Stimulated activated CD8-positive, alpha-beta memory T cell treated with anti-CD3 and anti-CD28 coated beads, Interleukin-4, amount 100 ng/mL, for 48 hours (primary cell): Measurements from ENCODE around the gene RALGAPA2.

Experiments used
- DNase-seq: peaks from one replicate; pipeline ENCODE4 v3.0.0-alpha.2; 2020

RALGAPA2 gene

DNA sequence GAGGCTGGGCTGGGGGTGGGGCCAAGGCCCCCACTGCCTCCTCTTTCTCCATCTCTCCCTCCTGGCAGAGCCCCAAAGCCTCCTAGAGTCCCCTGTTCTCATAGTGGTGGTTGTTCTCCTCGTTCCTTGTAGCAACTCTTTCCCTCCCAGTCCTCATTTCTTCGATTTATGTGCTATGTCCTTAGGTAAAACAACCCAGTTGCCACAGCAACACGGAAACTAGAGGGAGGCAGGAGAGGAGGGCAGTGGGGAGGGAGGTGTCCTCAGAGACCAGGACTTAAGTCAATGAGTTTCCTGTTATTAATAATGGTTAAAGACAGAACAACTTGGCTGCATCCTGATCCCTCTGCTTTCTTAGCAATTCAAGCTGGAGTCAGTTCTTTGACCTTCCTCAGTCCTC, 183.6 kb downstream of the RALGAPA2 start:
- no peak for DNase-seq

- DNase-seq: no peak
Measured at GRCh38 chr20:20527661-20528060, 184.8 kb downstream of the RALGAPA2 start.

DNA sequence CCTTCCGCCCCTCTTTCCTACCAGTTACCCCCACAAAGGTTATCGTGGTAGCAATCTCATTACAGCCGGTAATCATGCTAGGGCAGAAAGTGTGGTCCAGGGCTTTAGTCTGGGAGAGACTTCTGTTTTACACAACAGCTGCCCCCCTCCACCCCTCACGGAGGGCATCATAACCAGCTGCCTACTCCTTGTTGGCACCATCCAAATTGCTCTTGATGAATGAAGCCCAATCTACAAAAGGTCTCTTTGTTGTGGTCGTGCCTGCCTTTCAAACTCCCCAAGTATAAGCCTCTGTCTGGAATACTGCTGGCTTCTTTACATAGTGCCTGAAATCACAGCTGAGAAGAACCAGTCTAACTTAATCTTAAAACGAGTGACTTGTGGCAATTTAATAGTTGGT, 186.7 kb downstream of the RALGAPA2 start:
- no peak for DNase-seq

DNA sequence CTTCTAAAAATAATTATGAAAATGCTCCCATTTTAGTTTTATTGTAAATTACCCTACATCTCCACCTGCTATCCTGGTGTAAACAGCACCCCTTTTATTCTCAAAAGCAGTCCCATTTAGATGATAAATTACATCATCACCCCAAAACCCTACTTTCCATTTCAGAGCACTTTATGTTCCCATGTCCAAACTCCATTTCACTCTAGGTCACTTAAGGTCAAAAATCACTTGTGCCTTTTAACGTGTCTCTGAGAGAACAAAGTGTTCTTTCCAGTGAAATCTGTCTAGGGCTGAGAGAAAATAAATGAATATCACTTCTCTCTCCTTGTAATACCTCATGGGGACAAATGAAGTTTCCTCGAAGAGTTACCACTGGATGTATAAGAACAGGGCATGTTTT, 187.2 kb downstream of the RALGAPA2 start:
- no peak for DNase-seq

GRCh38 chr20:20524756-20525155, 187.7 kb downstream of the RALGAPA2 start:
- no peak for DNase-seq

DNA sequence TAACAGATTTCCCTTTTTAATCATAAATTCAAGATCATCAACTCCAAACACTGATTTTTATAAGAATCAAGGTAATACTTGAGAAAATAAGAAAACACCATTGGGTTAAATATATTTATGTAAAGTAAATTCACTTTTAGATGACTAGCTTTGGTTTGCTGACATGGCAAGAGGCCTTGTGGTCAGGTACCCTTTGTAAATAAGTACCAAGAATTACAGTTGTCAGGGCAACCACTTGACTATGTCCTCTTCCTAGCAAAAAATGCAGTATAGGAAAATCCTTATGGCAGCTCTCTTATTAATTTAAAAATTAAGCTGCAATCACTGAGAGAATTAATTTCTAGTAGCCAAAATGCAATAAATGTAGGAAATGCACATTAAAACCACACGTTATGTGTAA, 190.7 kb downstream of the RALGAPA2 start:
- no peak for DNase-seq

GRCh38 chr20:20520776-20521175, 191.7 kb downstream of the RALGAPA2 start:
- no peak for DNase-seq

- no peak for DNase-seq
Measured at GRCh38 chr20:20519269-20519668, 193.2 kb downstream of the RALGAPA2 start.

GRCh38 chr20:20518263-20518662, 194.2 kb downstream of the RALGAPA2 start:
- DNase-seq: no peak

DNA sequence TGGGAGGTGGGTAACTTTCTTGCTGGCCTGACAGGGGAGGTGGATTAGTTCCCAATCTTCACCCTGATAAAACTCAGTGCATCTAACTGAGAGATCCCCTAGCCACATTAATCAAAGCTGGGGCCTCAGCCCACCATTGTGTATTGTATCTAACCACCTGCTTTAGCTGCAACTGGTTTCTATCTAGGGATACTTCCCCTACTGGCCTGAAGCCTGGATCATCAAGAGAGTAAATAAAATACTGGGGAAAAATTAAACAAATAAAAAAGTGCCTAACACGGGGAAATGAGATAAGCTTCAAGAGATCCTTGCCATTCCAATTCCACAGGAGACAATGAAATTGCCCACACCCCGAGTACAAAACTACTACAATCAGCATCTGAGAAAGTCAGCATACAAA, 195.1 kb downstream of the RALGAPA2 start:
- DNase-seq: no peak

DNA sequence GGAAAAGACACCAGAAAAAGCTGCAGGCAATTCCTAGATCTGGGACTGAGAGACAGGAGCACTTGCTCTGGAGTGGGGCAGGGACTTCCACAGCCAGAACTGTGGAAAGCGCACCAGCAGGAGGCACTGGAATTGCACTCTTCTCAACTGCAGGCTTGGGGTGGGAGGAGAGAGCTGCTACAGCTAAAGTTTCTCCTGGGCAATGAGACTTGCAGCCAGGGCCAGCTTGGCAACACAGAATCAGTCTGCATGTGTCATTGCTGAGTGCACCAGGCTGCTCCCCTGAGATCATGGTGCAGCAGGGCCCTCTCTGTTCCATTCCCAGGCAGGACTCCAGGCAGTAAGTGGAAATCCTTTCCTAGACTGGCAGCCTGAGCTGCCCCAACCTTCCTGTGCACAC, 198.7 kb downstream of the RALGAPA2 start:
- no peak for DNase-seq

DNA sequence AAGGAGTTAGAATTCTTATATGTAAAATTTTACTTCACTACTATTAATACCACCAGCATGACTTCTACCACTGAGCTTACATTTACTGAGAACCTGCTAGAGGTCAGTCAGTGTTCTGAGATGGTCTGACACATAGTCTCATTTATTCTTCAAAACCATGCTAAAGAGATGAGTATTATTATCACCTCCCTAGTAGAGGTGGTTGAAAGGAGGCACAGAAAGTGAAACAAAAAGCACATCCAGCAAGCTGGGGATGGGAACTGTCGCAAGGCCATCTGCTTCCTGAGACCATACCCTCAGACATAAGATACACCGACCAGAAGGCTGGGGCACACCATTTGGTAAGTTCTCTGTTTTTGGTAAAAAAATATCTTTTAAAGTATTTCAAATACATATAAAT, 206.9 kb downstream of the RALGAPA2 start:
- no peak for DNase-seq

DNA sequence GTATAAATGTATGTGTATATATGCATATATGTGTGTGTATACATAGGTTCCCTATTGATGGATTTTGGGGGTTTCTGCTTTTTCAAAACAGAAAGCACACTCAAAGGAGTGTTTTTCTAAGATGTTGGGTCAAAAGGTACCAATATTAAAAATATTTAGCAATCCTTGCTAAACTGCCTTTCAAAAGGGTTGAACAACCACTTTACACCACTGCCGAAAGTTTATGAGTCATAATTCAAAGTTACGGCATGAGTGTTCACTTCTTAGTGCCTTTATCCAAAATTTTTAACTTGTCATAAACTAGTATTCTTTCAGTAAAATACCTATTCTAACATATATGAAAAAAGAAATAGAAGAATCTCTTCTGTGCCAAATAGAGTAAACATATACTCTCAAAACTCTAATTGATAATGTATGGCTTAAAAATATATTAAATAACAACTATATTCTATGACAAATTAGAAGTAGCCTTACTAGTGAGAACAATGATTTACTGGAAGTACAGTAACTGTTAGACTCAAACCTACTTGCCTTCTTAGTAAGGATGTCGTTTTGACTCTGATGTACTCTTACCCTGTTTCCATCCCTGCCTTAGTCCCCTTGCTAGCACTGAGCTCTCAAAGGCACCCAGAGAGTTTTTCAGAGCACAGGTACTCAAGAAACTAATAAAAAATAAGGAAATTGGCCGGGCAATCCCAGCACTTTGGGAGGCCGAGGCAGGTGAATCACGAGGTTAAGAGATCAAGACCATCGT, 208.5 kb downstream of the RALGAPA2 start:
- no peak for DNase-seq

DNA sequence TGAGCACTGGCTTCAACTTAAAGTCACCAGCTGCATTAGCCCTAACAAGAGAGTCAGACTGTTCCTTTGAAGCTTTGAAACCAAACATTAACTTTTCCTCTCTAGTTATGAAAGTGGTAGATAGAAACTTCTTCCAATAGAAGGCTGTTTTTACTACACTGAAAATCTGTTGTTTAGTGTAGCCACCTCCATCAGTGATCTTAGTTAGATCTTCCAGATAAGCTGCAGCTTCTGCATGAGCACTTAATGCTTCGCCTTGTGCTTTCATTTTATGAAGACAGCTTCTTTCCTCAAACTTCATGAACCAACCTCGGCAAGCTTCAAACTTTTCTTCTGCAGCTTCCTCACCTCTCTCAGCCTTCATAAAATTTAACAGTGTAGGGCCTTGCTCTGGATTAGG, 211.3 kb downstream of the RALGAPA2 start:
- DNase-seq: no peak

DNA sequence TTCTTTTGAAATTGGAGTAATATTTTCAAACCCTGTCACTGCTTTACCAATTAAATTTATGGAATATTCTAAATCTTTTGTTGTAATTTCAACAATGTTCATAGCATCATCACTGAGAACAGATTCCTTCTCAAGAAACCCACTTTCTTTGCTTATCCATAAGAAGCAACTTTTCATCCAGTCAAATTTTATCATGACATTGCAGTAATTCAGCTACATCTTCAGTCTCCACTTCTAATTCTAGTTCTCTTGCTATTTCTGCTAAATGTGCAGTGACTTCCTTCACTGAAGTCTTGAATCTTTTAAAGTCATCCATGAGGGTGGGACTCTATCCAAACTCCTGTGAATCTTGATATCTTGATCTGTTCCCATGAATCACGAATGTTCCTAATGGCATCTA, 212.1 kb downstream of the RALGAPA2 start:
- DNase-seq: no peak

- DNase-seq: no peak
Measured at GRCh38 chr20:20499439-20499838, 213.0 kb downstream of the RALGAPA2 start.

DNA sequence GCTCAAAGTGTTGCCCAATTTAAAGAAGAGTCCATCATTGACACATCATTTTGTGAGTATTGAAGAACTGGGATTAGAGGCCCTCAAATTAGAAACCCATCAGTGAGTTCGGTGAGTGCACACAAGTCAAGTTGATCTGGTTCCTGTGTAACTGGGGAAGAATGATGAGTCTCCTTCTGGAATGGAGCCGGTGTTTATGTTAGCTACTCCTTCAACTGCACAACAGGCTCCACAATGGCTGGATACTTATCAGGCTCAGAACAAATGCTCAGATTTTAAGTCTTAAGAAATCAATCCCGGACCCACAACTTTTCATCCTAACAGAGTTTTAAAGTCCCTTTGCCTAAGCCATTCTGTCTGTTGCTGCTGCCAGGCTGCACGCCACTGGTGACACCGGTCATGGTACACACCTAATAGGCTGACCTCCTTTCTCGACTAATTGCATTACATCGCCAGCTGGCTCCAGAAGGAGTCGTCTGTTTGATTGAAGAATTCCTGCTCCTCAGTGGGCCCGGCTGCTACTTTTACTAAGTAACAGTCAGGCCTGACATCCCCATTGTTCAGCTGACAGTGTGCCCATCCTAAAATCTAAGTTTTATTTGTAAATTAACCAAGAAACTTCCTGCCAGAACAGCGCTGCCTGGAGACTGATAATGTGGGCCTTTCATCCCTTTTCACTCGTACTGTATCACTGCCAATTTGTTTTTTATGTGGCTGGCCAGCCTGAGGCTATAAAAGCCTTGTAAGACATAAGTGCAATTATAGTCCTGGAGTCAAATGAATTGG, 214.2 kb downstream of the RALGAPA2 start:
- DNase-seq: no peak

GRCh38 chr20:20497242-20497978, 215.0 kb downstream of the RALGAPA2 start:
- peak; percentile 45 for DNase-seq

DNA sequence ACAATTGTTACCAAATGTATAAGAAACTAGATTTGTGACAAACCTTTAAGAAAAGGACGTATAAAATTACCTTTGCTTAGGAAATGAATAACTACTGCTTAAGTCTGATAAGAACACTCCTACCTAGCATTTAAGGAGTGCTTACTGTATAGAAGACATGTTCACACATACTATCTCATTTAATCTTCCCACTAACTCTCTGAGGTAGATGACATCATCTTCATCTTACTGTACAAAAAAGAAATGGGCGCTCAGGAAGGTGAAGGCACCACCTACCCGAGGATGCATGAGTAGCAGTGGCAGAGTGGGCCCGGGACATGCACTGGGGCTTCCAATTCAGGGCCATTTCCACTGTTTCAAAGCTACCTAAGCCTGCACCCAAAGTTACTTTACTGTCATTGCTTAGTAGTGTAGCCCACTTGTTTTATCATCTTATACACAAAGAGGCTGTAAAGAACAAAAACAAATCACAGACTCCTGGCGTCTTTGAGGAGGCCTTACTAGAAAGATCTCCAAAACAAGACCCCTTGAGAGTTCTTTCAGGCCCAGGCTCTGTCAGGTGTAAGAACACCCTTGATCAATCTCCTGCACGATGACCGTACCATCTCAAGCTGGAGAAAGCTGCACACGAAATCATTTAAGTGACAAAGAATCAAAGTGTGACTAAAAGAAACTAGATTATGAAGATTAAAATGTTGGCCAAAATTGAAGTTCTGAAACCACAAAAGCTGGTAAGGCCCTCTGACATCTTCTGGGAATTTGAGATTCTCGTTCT, 216.5 kb downstream of the RALGAPA2 start:
- DNase-seq: peak; percentile 44

DNA sequence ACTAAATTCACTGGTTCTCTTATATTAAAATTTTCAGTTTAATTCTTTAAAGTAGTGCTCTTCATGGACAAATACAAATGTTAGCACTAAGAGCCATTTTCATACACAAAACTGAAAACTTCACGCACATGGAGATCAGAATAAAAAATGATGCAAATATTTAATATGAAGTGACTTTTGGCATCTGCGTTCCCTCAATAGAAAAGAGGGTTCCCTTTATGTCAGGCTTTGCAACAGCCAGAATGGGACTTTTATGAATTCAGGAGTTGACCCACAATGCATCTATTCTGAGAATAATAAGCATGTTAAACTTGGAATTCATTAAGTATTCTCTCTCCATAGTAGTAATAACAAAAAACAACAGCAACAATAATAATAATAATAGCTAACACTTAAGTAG, 218.7 kb downstream of the RALGAPA2 start:
- DNase-seq: no peak

DNA sequence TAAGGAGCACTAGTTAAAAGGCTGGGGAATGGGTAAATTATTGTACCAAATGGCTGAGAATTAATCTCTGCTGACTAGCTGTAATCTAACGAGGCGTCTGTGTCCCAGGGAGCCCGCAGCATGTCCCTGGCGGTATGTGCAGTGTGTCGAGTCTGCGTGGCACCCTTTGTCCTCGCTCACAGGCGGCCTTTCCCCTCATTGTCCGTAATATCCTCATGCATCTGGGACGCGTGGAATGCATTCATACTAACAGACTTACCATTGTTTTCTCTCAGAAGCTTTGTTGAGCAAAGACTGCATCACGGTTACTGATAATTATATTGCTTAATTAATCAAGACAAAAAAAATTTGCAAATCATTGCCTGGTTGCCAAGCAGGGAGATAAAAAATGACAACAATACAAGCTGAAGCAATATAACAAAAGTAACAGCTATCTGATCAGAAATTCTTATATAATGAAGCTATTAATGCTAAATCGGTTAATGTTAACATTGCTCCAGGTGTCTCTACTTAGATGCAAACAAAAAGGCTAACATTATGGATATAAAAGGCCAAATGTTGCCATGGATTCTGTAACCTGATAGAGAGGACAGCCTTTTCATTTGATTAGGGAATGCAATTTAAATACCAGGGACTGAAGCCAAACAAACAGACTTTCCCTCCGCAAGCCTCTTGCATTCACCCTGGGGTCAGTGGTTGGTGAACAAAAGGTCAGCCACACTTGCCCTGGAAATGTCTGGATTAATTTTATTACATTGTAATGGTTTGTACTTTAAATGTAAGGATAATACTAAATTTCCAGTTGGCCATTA, 219.7 kb downstream of the RALGAPA2 start:
- no peak for DNase-seq

DNA sequence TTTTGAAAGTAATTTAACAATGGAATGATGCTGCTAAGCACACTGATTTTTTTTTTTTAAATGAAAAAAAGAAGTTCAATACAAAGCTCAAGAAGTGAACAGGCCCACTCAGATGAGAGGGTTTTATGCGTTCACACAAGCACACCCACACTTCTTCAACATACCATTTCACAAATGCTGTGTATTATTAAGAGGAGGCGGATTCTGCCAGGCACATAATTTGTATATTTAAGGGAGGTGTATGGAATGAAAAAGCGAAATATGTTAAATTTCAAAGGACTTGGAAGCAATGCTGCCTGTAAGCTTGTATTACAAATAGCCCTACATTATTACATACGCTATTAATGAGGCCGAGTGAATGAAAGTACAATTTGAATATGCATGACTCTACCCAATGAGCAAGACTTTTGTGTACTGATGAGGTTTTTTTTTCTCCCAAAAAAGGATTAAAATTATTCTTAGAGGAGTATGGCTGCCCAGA, 220.6 kb downstream of the RALGAPA2 start:
- no peak for DNase-seq
